ENCODE results near the gene CCT7. TPM values are rescaled to one million over a fixed set of nuclear protein-coding genes. Genes with fewer than 3 reads are reported as not detected.

Gene CCT7
- total RNA-seq (2021), result 482 to 518 TPM (median 514 TPM) in 3 replicates
- percentile 94 among the genes with signal in this experiment for Bru-seq, nascent RNA
- long read RNA-seq, experiment 1, transcript CCT7-202 (7 exons, 1,234 nt), result minor isoform, 5 of 1,727 reads
- long read RNA-seq, experiment 1, transcript CCT7-201 (12 exons, 1,916 nt), result major isoform, 1,612 of 1,727 reads
- long read RNA-seq, experiment 1, partial matches to known transcripts, result 66 of 1,727 reads
- long read RNA-seq, experiment 1, other reads (novel, unspliced or antisense), result 40 of 1,727 reads
- long read RNA-seq, experiment 2, transcript CCT7-201 (12 exons, 1,916 nt), result major isoform, 310 of 606 reads
- long read RNA-seq, experiment 2, partial matches to known transcripts, result 203 of 606 reads
- long read RNA-seq, experiment 2, other reads (novel, unspliced or antisense), result 91 of 606 reads
- long read RNA-seq, experiment 3, transcript CCT7-215 (13 exons, 2,031 nt), result minor isoform, 9 of 3,759 reads
- long read RNA-seq, experiment 3, transcript CCT7-202 (7 exons, 1,234 nt), result minor isoform, 26 of 3,759 reads
- long read RNA-seq, experiment 3, transcript CCT7-201 (12 exons, 1,916 nt), result major isoform, 3,488 of 3,759 reads
- long read RNA-seq, experiment 3, transcript CCT7-216 (10 exons, 1,674 nt), result minor isoform, 16 of 3,759 reads
- long read RNA-seq, experiment 3, partial matches to known transcripts, result 125 of 3,759 reads
- long read RNA-seq, experiment 3, other reads (novel, unspliced or antisense), result 95 of 3,759 reads

- peaks cover 33% of the 10 kb centered on the region for H3K4me1 Mint-ChIP-seq
- H3K27ac Mint-ChIP-seq, result peak within 1 kb of the TSS; percentile 98
- H3K4me3 Mint-ChIP-seq, result peak within 1 kb of the TSS; percentile 100
- ATAC-seq (peak; percentile 49), DNase-seq (ENCODE audit: low spot score) (peak; percentile 86)
- POLR2A ChIA-PET, result interaction anchor here (0.8 to 2.1 kb wide), 9 partner anchors 10 to 152 kb away, joined by 3 to 7 read pairs (median 3); no protein-coding TSS in a partner anchor
- H3K36me3 Mint-ChIP-seq, result peaks cover 6% of the 10 kb centered on the region
- H3K27me3 Mint-ChIP-seq (ENCODE audit: low read depth), result no peaks in the 10 kb centered on the region; the same call in 1 of the 2 replicates
- CTCF ChIA-PET, result interaction anchor here (0.8 to 3.0 kb wide), 11 partner anchors 17 to 347 kb away, joined by 3 to 39 read pairs (median 4); partner anchors contain the start of genes EGR4 and SPR
- no peaks in the 10 kb centered on the region for H3K9me3 Mint-ChIP-seq
- TF ChIP-seq USF1 (CRISPR knock-in tag; IDR thresholded peaks at IDR 0.05) (peak; percentile 34), IRF1 (CRISPR knock-in tag; IDR thresholded peaks at IDR 0.05) (0 out of 2 replicates have a peak, but pooled peaks have one; percentile 31), NFATC4 (CRISPR knock-in tag; IDR thresholded peaks at IDR 0.05) (peak; percentile 10; the same call in 1 of the 2 replicates), EMX1 (CRISPR knock-in tag; IDR thresholded peaks at IDR 0.05) (no peak), NFYB (CRISPR knock-in tag; conservative IDR thresholded peaks at IDR 0.05; ENCODE audit: low read depth) (no peak), SOX15 (CRISPR knock-in tag; IDR thresholded peaks at IDR 0.05) (no peak), MYBL2 (CRISPR knock-in tag; IDR thresholded peaks at IDR 0.05) (peak; percentile 62; the same call in 1 of the 2 replicates), GABPB1 (CRISPR knock-in tag; IDR thresholded peaks at IDR 0.05) (peak; percentile 93), CBFB (CRISPR knock-in tag; IDR thresholded peaks at IDR 0.05; ENCODE audit: low read depth) (0 out of 2 replicates have a peak, but pooled peaks have one; percentile 74), ARID4B (CRISPR knock-in tag; IDR thresholded peaks at IDR 0.05; ENCODE audit: borderline replicate concordance) (peak; percentile 14; the same call in 1 of the 2 replicates), ZNF423 (CRISPR knock-in tag; IDR thresholded peaks at IDR 0.05) (no peak), ZBTB43 (CRISPR knock-in tag; IDR thresholded peaks at IDR 0.05) (peak; percentile 20), HMGXB4 (CRISPR knock-in tag; IDR thresholded peaks at IDR 0.05) (peak; percentile 53; the same call in 1 of the 2 replicates), CREM (CRISPR knock-in tag; IDR thresholded peaks at IDR 0.05) (no peak; the same call in 1 of the 2 replicates), FOXP4 (CRISPR knock-in tag; IDR thresholded peaks at IDR 0.05) (no peak), TEAD4 (CRISPR knock-in tag; IDR thresholded peaks at IDR 0.05) (no peak), SP1 (CRISPR knock-in tag; conservative IDR thresholded peaks at IDR 0.05) (peak; percentile 54; the same call in 1 of the 2 replicates), FOXK1 (CRISPR knock-in tag; IDR thresholded peaks at IDR 0.05) (peak; percentile 76; the same call in 1 of the 2 replicates), TEAD1 (CRISPR knock-in tag; IDR thresholded peaks at IDR 0.05) (no peak), KAT7 (CRISPR knock-in tag; IDR thresholded peaks at IDR 0.05; ENCODE audit: borderline replicate concordance) (peak; percentile 40), MAX (CRISPR knock-in tag; IDR thresholded peaks at IDR 0.05) (peak; percentile 82; the same call in 1 of the 2 replicates)
Measured at GRCh38 chr2:73233932-73234832, at the start of gene CCT7. TSS of gene CCT7 (plus strand) at chr2:73234308. CDS start at chr2:73234379, 71 bp downstream.

All from WTC11 (cell line).